Measurements from ENCODE around the gene ZCCHC4. TPM values are rescaled to one million over a fixed set of nuclear protein-coding genes. Genes with fewer than 3 reads are reported as not detected.

The ZCCHC4 gene, protein sequence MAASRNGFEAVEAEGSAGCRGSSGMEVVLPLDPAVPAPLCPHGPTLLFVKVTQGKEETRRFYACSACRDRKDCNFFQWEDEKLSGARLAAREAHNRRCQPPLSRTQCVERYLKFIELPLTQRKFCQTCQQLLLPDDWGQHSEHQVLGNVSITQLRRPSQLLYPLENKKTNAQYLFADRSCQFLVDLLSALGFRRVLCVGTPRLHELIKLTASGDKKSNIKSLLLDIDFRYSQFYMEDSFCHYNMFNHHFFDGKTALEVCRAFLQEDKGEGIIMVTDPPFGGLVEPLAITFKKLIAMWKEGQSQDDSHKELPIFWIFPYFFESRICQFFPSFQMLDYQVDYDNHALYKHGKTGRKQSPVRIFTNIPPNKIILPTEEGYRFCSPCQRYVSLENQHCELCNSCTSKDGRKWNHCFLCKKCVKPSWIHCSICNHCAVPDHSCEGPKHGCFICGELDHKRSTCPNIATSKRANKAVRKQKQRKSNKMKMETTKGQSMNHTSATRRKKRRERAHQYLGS
- 12.7 and 13.2 TPM in 2 replicates for total RNA-seq

DNA sequence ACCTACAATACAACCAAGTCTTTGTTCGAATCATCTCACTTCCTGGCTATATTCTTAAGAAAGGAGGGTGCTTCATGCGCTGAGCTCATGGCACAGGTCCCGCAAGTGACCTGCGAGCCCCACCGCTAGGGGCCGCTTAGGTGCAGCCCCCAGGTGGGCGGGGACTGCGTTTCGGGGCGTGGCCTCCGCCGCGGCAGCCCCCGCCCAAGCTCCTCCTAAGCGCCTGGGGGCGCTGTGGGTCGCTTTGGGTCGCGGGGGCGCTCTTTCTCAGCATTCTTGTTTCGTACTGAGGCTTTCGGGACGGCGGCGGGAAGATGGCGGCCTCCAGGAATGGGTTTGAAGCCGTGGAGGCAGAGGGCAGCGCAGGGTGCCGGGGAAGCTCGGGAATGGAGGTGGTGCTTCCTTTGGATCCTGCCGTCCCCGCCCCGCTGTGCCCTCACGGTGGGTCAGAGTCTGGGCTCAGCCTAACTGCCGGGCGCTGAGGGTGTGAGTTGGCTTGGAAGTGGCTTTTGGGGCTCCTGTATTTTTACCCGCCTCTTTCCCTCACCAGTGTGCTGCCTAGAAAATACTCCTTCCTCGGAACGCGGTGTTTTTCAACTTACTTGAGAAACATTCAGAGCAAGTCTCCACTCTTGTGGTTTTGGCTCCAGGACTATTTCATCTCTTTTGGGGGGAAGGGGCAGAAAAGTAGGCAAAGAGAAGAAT lies at the start of gene ZCCHC4:
TSS of gene ZCCHC4 (plus strand) at position 279 of the 705 bp plus-strand sequence. CDS start at position 315, 36 bp downstream.
- intact Hi-C loops (cut with micrococcal nuclease) = loop anchor here (1.0 to 5.0 kb wide), 7 partner anchors 19 to 730 kb away; partner anchors contain the start of genes ANAPC4, DHX15, PI4K2B and SEPSECS

DNA sequence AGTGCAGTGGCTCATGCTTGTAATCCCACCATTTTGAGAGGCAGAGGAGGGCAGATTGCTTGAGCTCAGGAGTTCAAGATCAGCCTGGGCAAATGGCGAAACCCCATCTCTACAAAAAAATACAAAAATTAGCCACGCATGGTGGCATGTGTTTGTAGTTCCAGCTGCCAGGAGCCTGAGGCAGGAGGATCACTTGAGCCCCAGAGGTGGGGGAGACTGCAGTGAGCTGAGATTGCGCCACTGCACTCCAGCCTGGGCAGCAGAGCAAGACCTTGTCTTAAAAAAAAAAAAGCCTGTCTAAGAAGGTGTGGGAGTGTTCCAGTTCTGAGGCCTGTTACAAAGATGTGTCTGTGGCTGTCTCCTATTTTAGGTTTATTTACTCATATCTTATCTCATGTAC lies 40.7 kb upstream of the ZCCHC4 start:
- intact Hi-C loops (cut with micrococcal nuclease) = no loop called here

DNA sequence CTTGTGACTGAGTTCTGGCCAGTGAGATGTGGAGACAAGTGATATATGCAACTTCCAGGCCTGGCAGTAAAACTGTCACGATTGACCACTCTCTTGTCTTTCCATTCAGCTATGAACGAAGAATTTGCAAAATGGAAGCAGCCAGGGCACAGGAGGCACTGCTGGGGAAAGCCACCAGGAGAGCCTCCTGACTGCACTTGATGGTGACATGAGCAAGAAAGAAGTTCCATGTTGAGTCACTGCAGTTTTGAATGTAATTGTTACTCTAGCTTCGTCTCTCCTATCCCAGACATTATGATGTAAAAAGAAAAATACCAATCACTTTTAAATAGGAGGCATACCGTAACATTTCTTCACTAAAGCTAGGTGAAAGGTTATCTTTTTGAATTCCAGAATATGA lies 32.4 kb upstream of the ZCCHC4 start:
- intact Hi-C loops (cut with micrococcal nuclease) = no loop called here

DNA sequence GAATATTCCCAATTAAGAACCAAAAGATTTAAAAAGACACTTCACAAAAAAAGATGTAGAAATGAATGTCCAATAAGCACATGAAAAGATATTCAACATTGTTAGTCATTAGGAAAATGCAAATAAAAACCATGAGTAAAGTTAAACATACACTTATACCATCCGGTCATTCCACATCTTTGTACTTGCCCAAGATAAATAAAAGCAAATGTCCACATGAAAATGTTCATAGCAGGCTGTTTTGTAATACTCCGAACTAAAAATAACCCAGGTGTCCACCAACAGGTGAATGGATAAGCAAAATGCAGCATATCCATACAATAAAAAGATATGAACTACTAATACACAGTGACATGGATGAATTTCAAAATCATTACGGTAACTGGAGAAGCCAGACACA lies 28.6 kb upstream of the ZCCHC4 start:
- intact Hi-C loops (cut with micrococcal nuclease) = no loop called here

DNA sequence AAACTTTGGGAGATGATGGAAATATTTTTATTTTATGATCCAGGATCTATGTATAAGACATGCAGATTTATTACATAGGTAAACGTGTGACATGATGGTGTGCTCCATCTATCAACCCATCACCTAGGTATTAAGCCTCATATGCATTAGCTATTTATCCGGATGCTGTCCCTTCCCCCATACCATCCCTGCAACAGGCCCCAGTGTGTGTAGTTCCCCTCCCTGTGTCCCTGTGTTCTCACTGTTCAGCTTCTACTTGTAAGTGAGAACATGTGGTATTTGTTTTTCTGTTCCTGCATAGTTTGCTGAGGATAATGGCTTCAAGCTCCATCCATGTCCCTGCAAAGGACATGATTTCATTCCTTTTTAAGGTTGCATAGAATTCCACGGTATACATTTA lies 28.1 kb upstream of the ZCCHC4 start:
- intact Hi-C loops (cut with micrococcal nuclease) = no loop called here

DNA sequence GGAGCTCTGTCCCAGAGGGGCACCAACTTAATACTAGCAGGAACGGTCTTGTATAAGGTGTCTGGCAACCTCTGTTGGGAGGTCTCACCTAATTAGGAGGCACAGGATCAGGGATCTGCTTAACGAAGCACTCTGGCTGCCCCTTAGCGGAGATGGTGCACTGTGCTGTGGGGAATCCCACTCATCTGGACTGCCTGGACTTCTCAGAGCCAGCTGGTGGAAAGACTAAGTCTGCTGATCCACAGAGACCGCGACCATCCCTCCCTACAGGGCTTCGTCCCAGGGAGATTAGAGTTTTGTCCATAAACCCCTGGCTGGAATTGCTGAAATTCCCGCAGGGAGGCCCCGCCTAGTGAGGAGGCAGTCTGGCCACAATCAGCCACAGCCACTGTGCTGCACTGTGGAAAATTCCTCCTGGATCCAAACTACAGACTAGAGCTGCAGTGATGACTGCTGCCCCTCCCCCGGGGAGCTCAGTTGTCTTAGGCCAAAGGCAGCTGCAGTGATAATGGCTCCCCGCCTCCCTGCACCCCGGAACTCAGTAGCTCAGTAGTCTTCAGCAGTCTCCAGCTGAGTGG lies 22.0 kb upstream of the ZCCHC4 start:
- intact Hi-C loops (cut with micrococcal nuclease) = no loop called here

DNA sequence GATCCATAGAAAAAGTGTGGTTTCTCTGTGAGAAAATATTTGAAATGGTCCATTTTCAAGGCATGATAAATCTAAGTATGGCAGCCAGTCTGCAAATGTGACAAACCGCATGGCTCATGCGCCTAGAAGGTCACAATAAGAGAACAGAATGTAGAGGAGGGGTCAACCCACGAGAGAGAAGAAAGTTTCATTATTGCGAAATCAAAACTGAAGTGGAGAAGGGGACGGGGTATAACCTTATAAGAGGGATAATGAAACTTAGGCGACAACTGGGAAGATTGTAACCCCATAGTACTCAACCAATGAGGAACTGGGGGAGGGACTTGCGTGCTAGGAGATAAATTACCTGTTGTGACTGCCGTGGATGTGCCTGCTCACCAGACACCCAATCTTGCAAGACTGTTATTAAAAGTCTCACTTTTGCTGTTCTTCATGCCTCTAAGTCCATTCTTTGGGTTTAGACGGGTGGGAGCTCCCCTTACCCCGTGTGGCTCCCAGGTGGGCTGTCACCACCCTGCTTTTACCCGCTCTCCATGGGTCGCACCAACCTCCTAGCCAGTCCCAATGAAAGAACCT lies 21.3 kb upstream of the ZCCHC4 start:
- intact Hi-C loops (cut with micrococcal nuclease) = no loop called here

DNA sequence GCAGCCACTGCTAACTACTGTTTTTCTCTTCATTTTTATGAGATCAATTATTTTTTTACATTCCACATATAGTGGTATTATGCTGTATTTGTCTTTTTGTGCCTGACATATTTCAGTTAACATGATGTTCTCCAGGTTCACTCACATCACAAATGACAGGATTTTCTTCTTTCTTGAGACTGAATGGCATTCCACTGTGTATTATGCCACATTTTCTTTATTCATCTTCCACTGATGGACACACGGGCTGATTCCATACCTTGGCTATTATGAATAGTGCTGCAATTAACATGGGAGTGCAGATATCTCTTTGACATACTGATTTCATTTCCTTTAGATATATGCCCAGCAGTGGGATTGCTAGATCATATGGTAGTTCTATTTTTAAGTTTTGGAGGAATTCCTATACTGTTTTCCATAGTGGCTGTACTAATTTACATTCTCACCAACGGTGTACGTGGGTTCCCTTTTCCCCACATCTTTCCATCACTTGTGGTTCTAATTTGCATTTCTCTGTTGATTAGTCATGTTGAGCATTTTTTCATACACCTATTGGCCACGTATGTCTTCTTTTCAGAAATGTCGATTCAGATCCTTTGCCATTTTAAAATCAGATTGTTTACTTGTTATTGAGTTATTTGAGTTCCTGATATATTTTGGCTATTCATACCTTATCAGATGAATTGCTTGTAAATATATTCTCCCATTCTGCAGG lies 14.9 kb upstream of the ZCCHC4 start:
- intact Hi-C loops (cut with micrococcal nuclease) = no loop called here

DNA sequence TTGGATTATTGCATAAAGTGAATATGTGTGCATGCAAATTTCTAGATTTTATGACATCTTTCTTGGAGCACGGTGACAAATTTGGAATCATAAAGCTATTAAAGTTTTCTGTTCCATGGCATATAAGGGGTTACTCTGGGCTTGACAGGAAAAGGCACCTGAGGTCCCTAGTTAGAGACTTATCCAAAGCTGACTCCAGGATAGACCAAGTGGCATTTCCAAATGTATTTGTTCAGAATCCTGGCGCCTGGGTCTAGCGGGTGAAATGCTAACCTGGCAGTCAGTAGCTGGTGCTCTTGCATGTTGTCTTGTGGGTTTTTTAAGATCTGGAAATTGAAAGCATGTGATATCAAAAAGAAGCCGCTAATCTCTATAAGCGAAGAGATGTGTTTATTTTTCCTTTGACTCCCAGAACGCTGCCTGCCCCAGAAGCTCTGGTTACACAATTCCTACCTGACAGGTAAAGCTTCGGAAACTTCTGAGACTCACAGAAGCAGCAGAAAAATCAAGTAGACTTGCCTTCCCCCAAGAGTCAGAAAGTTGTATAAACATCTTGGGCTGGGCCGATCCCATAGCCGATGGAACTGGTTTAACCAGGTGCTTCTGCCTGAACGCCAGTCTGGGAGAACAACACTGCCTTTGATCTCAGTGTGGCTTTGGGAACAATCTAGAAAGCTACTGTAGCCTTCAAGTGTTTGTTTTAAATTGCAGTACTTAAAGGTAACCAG lies 12.9 kb upstream of the ZCCHC4 start:
- intact Hi-C loops (cut with micrococcal nuclease) = no loop called here

DNA sequence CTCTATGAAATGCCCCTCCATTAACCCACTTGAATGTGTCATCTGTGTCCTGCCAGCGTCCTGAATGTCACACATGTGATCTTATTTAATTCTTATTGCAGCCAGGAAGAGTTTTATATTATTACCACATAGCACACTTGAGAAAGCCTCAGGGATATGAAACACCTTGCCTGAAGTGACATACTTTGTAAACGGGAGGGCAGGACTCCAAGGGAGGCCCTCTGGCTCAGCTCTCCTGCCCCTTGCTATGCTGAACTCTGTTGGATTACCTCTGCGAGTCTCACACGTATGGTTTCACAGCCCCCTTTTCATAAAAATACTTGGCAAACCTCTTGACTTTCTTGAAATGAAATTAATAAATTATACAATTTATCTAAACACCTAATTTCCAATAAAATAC lies 11.1 kb upstream of the ZCCHC4 start:
- intact Hi-C loops (cut with micrococcal nuclease) = no loop called here

DNA sequence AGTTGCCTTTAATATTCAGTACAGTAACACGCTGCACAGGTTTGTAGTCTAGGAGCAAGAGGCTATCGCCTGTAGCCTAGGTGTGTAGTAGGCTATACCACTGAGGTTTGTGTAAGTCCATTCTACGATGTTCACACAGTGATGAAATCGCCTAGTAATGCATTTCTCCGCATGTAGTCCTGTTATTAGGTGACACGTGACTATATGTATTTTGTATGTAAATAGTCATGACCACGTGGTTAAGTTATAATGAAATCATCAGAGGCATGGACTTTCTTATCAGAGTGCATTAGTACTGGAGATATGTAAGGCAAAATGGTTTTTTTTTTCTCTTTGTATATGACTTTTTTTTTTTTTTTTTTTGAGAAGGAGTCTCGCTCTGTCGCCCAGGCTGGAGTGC lies 9.9 kb upstream of the ZCCHC4 start:
- intact Hi-C loops (cut with micrococcal nuclease) = no loop called here

DNA sequence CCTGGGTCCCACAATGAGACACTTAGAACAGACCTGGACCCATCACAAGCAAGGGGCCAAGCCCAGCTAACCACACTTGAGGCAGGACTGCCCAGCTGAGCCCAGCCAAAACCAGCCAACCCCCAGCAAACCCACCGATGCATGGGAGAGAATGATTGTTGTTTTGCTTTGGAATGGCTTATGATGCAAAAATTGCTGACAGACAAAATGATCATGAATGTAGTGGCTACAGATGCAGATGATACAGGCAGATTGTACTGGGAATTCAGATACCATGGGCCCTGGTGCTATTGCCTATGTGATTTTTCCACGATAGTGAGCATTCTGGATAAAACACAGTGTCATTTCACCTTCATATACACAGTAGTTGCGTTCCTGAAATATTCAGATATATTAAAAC lies 9.0 kb upstream of the ZCCHC4 start:
- intact Hi-C loops (cut with micrococcal nuclease) = no loop called here

DNA sequence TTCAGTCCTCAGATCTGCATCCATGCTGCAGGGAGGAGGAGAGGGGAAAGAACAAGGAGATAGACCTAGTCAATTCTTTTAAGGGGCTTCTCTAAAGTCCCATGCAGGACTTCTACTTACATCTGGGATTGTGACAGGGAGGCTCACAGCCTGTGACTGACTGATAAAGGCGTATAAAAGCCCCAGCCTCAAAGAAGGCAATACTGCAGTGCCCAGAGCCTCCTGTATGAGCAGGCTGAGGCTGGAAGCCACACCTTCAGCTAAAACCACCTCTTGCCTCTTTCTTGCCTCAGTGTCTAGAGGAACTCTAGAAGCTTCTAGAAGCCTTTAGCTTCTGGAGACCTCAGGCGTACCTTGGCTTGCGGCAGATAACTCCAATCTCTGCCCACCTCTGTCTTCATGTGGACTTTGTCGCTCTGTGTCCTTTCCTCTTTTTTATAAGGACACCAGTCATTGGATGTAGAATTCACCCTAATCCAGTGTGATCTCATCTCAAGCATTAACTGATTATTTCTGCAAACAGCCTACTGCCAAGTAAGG lies 6.0 kb upstream of the ZCCHC4 start:
- intact Hi-C loops (cut with micrococcal nuclease) = no loop called here

DNA sequence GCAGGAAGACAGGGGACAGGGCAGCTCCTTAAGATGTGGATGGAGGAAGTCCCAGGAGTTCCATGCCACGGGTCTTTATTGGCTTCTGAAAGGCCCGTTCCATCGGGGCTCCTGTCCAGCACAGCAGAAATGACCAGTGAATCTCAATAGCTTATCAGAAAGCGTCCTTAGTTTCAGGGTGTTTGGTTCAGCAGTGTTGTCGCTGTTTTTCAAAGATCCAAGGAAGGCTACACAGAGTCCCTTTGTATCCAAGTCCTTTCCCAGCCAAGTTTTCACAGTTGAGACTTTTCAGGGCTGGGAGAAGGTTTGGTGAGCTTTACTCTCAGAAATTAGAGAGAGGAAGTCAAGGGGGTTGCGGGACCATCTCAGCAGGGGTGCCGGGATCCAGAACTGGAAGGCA lies 5.0 kb upstream of the ZCCHC4 start:
- intact Hi-C loops (cut with micrococcal nuclease) = no loop called here

DNA sequence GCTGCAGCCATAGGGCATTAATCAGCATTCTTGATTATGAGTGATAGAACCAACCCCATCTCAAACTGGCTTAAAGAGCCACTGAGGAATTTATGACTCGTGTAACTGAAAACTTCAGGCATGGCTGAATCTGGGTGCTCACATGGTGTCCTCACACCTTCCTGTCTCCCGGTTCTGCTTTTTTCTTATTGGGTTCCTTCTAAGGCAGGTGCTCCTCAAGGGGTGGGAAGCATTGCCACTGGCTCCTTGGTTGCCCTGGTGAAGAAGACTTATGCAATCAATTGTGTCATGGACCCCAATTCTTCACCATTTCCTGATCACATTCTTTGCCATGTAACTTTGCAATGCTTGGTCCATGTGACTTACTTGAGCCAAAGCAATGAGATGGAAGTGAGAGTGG lies 4.3 kb upstream of the ZCCHC4 start:
- intact Hi-C loops (cut with micrococcal nuclease) = no loop called here

DNA sequence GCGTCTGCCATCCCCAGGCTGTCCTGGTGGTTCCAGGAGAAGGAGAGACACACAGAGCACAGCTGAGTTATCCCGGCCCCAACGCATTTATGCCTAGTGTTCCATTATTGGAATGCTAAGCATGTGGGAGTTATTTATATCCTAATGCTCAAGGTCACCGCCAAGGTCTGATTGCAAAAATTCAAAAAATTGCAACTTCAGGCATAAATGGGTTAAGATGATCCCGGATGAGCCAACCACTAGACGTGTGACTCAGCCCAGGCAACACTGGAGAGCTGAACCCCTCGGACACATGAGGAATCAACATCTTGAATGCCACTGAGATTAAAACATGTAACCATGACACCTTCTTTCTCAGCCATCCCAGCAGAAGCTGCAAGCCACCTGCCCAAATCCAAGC lies 3.8 kb upstream of the ZCCHC4 start:
- intact Hi-C loops (cut with micrococcal nuclease) = no loop called here

DNA sequence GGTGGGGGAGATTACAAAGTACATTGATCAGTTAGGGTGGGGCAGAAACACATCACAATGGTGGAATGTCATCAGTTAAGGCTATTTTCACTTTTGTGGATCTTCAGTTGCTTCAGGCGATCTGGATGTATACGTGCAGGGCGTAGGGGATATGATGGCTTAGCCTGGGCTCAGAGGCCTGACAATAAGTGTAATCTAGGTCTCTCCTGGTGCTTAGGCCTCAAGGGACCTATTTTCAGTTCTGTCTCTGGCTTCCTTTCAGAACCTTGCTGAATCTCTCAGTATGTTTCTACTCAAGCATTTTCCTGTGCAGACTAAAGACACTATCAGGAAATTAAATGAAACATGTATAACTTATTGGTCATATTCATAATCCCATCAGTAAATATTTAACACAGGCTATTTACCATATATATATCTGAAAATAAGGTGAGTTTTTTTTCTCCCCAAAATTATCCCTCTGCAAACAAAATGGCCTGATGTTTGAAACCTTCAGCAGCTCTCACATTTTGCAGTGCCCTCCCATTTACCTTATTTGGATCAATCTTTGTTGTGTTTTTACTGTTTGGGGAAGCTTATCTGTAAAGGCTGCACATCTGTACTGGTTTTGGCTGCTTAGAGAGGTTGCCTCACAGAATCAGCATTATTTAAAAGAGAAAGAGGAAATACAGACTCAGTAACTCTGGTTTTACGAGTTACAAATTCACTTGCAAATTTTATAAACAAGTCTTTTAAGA lies 2.3 kb upstream of the ZCCHC4 start:
- intact Hi-C loops (cut with micrococcal nuclease) = loop anchor here (5.0 kb wide), 1 partner anchor 728 kb away; the partner anchor contains the start of gene DHX15

DNA sequence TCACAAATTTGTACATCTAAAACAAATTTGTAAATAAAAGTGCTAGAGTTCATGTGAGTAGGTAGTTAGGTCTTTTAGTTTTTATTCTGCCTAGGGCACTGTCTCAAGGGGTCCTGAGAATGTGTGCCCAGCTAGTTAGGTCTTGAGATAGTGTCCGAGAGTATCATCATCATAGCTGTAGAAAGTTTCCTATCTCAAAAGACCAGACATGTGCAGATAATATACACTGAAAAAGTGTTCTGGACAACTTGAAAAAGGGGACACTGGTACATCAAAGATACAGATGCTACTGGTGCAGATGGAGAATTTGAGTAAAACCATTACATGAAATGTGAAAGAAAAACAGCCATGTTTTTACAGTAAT lies 1.8 kb upstream of the ZCCHC4 start:
- intact Hi-C loops (cut with micrococcal nuclease) = loop anchor here (5.0 kb wide), 1 partner anchor 728 kb away; the partner anchor contains the start of gene DHX15

DNA sequence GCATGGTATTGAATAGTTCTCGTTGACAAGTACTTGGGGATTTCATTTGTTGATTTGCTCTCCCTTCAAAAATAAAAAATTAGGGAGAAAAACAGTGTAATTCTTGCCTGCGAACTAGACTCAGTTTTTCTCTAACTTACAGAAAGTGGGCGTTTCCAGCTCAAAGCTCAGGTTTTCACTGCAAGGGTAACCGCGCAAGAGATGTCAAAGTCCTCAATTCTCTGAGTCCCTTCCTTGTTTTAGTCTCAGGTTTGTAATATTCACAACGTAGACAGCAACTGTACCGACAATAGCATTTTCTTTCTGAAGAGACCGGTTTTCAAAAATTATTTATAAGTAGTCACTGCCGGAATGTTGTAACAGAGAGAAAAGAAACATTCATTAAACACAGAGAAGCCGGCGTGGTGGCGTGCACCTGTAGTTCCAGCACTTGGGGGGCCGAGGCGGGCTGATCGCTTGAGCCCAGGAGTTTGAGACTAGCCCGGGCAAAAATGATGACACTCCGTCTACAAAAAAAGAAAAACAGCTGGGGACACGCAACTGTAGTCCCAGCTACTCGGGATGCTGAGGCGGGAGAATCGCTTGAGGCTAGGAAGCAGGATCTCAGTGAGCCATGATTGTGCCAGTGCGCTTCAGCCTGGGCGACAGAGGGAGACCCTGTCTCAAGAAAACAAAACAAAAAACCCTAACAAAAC lies 774 bp downstream of the ZCCHC4 start:
- intact Hi-C loops (cut with micrococcal nuclease) = loop anchor here (2.0 to 5.0 kb wide), 2 partner anchors 601 to 731 kb away; partner anchors contain the start of genes DHX15 and SMIM20
